Measurements from ENCODE around the gene SIRPG.

- no peak for TF ChIP-seq CTCF (IDR thresholded peaks at IDR 0.05)
- no peak for TF ChIP-seq EZH2 (IDR thresholded peaks at IDR 0.05)
Observed at GRCh38 chr20:1644101-1644962, 13.2 kb downstream of the SIRPG start.
